Fibroblast of lung (primary cell): Measurements from ENCODE around the gene SH3PXD2A. TPM values are rescaled to one million over a fixed set of nuclear protein-coding genes. Genes with fewer than 3 reads are reported as not detected.
"Not testable (repeated sequence)": the region's sequence is repeated elsewhere in the genome, so short reads cannot be mapped to it uniquely, and the experiment has no call there.

Source experiments
- DNase-seq, 2 donors: peaks; one replicate each; pipeline versions ENCODE4 v3.0.0 to v3.0.0-alpha.2; 2010; ENCODE audit warnings: low read depth in 2 of 2
- H2AFZ ChIP-seq: 2 replicates; pipeline ENCODE4 v1.5.1; 2012; ENCODE audit warnings: low read length, control low read depth, inconsistent platforms
- H3K27ac ChIP-seq: 2 replicates; pipeline ENCODE4 v1.5.1; 2011; ENCODE audit warnings: low read length, control low read depth; ENCODE audit not compliant: insufficient read depth
- H3K27me3 ChIP-seq: 2 replicates; pipeline ENCODE4 v1.5.1; 2011; ENCODE audit warnings: mild to moderate bottlenecking, low read length; ENCODE audit not compliant: control insufficient read depth, insufficient read depth
- H3K36me3 ChIP-seq: 2 replicates; pipeline ENCODE4 v1.5.1; 2011; ENCODE audit warnings: low read length; ENCODE audit not compliant: control insufficient read depth, insufficient read depth
- H3K4me1 ChIP-seq: 2 replicates; pipeline ENCODE4 v1.5.1; 2011; ENCODE audit warnings: low read length; ENCODE audit not compliant: control insufficient read depth, insufficient read depth; ENCODE audit errors: extremely low read depth
- H3K4me2 ChIP-seq: 2 replicates; pipeline ENCODE4 v1.5.1; 2011; ENCODE audit warnings: low read length, control low read depth; ENCODE audit not compliant: insufficient read depth; ENCODE audit errors: extremely low read depth
- H3K4me3 ChIP-seq, 4 experiments: fragments of 200-600 bp in 1 of 4; sonication (generic) in 1 of 4; replicated peaks in 1 of 4; 2 replicates each; pipeline ENCODE4 v1.5.1; 2011 to 2016; ENCODE audit warnings: low read length in 4 of 4, low read depth in 3 of 4, mild to moderate bottlenecking in 3 of 4, control low read depth in 2 of 4, inconsistent platforms in 1 of 4, mixed read lengths in 1 of 4; ENCODE audit not compliant: insufficient read depth in 1 of 4; ENCODE audit errors: control extremely low read depth in 1 of 4
- H3K79me2 ChIP-seq: 2 replicates; pipeline ENCODE4 v1.5.1; 2012; ENCODE audit warnings: mild to moderate bottlenecking, low read length, inconsistent platforms; ENCODE audit not compliant: control insufficient read depth, insufficient read depth
- H3K9ac ChIP-seq: 2 replicates; pipeline ENCODE4 v1.5.1; 2011; ENCODE audit warnings: mild to moderate bottlenecking, low read length, control low read depth; ENCODE audit not compliant: insufficient read depth
- H3K9me3 ChIP-seq: 2 replicates; pipeline ENCODE4 v1.5.1; 2012; ENCODE audit warnings: low read depth, low read length; ENCODE audit not compliant: control insufficient read depth, insufficient read depth
- H4K20me1 ChIP-seq: 2 replicates; pipeline ENCODE4 v1.5.1; 2011; ENCODE audit warnings: low read length; ENCODE audit not compliant: control insufficient read depth, insufficient read depth; ENCODE audit errors: extremely low read depth
- CTCF ChIP-seq, 2 donors: IDR thresholded peaks in 1 of 2; conservative IDR thresholded peaks in 1 of 2; 1 replicate in 1 of 2; 2 replicates in 1 of 2; pipeline ENCODE4 v1.5.1; 2011 to 2012; ENCODE audit warnings: low read length in 2 of 2, control low read depth in 1 of 2, inconsistent platforms in 1 of 2, low read depth in 1 of 2, mild to moderate bottlenecking in 1 of 2
- EZH2 ChIP-seq: IDR thresholded peaks from 2 replicates; pipeline ENCODE4 v1.5.1; 2012; ENCODE audit warnings: low read length, control low read depth, mild to moderate bottlenecking; ENCODE audit errors: missing control alignments
- polyA plus RNA-seq, 2 donors: library from polyadenylated mRNA; depleted of rRNA in 1 of 2; stranded (reverse) in 1 of 2; unstranded in 1 of 2; fragments of >200 nt; gene quantifications; 2 replicates each; pipeline ENCODE4 v1.2.1, GENCODE V29; 2011 to 2012; ENCODE audit warnings: missing spikeins in 1 of 2
- total RNA-seq: library from RNA; depleted of rRNA; stranded (reverse); fragments of >200 nt; gene quantifications from 2 replicates; pipeline ENCODE4 v1.2.1, GENCODE V29; 2014

The SH3PXD2A gene
- total and polyA plus RNA-seq, 2 donors (not counting 1 experiment from before 2014, with no cell fraction given) = 25.5 to 33.2 TPM

- Histone ChIP-seq H2AFZ (no peak overlapping the region), H4K20me1 (no peaks in the 10 kb centered on the region), H3K27me3 (no peaks in the 10 kb centered on the region), H3K79me2 (no peaks in the 10 kb centered on the region), H3K4me2 (no peak overlapping the region), H3K36me3 (no peaks in the 10 kb centered on the region), H3K4me3 (no peak overlapping the region), H3K27ac (no peak overlapping the region), H3K9me3 (no peaks in the 10 kb centered on the region), H3K4me1 (peaks cover 47% of the 10 kb centered on the region), H3K9ac (no peak overlapping the region)
- TF ChIP-seq EZH2 (no peak), CTCF (conservative IDR thresholded peaks at IDR 0.05 in 1 of 2, IDR thresholded peaks at IDR 0.05 in 1 of 2; ENCODE audit: low read depth in 1 of 2, low read length in 2 of 2) (no peak)
- peak in 1 of 2 donors; percentile 61 for DNase-seq
Observed at GRCh38 chr10:103761075-103761920, 94.1 kb downstream of the SH3PXD2A start.

GRCh38 chr10:103760233-103760632 lies 95.1 kb downstream of the SH3PXD2A start:
- Histone ChIP-seq H3K27ac (peak overlapping the region; percentile 90), H3K4me1 (peaks cover 38% of the 10 kb centered on the region)
- H4K20me1 ChIP-seq, H3K4me3 ChIP-seq, DNase-seq, H3K79me2 ChIP-seq, H3K4me2 ChIP-seq, H2AFZ ChIP-seq, H3K9ac ChIP-seq, H3K27me3 ChIP-seq, H3K36me3 ChIP-seq, H3K9me3 ChIP-seq: not testable (repeated sequence)

- no peaks in the 10 kb centered on the region for H3K79me2 ChIP-seq
- peak; percentile 86 to 87 for DNase-seq
- TF ChIP-seq EZH2 (no peak), CTCF (conservative IDR thresholded peaks at IDR 0.05 in 1 of 2, IDR thresholded peaks at IDR 0.05 in 1 of 2; ENCODE audit: low read depth in 1 of 2, low read length in 2 of 2) (no peak)
- H3K27me3 ChIP-seq = no peaks in the 10 kb centered on the region
- H3K4me1 ChIP-seq = peaks cover 38% of the 10 kb centered on the region
- H3K36me3 ChIP-seq = no peaks in the 10 kb centered on the region
- no peak overlapping the region for H3K9ac ChIP-seq
- peak overlapping the region; percentile 90 for H3K27ac ChIP-seq
- H3K9me3 ChIP-seq = no peaks in the 10 kb centered on the region
- peak overlapping the region; percentile 18 for H3K4me2 ChIP-seq
- H4K20me1 ChIP-seq = no peaks in the 10 kb centered on the region
- no peak overlapping the region for H2AFZ ChIP-seq
- no peak overlapping the region for H3K4me3 ChIP-seq
Observed at GRCh38 chr10:103759100-103759781, 96.1 kb downstream of the SH3PXD2A start.
